Kidney epithelial cell (primary cell): ENCODE measurements around the gene SLC5A4. TPM values are rescaled to one million over a fixed set of nuclear protein-coding genes. Genes with fewer than 3 reads are reported as not detected.
"Not testable (repeated sequence)": the region's sequence is repeated elsewhere in the genome, so short reads cannot be mapped to it uniquely, and the experiment has no call there.

Source experiments
- DNase-seq: peaks from one replicate; pipeline ENCODE4 v3.0.0-alpha.2; 2010; ENCODE audit warnings: low read depth
- H3K27me3 ChIP-seq: 2 replicates; pipeline ENCODE4 v1.6.0; 2011; ENCODE audit warnings: low read length; ENCODE audit not compliant: control insufficient read depth, insufficient read depth
- H3K36me3 ChIP-seq: 2 replicates; pipeline ENCODE4 v1.5.1; 2011; ENCODE audit warnings: low read length; ENCODE audit not compliant: control insufficient read depth, insufficient read depth
- H3K4me3 ChIP-seq: 2 replicates; pipeline ENCODE4 v1.5.1; 2011; ENCODE audit warnings: low read depth, mild to moderate bottlenecking, control low read depth, low read length
- CTCF ChIP-seq: IDR thresholded peaks from 2 replicates; pipeline ENCODE4 v1.5.1; 2011; ENCODE audit warnings: mild to moderate bottlenecking, moderate library complexity, low read length, control low read depth, inconsistent platforms; ENCODE audit not compliant: insufficient read depth, poor library complexity, severe bottlenecking
- total RNA-seq: library from RNA; depleted of rRNA; stranded (reverse); fragments of >200 nt; gene quantifications from 2 replicates; pipeline ENCODE4 v1.2.3, GENCODE V29; 2015

Gene SLC5A4
- total RNA-seq: 0.79 TPM in 1 of 2 replicates, not detected in the other

- no peak for TF ChIP-seq CTCF
- DNase-seq: no peak
- Histone ChIP-seq H3K27me3 (no peaks in the 10 kb centered on the region), H3K36me3 (no peaks in the 10 kb centered on the region), H3K4me3 (no peak within 1 kb of the TSS)
Measured at GRCh38 chr22:32255217-32255616, at the start of gene SLC5A4. Gene SLC5A4, minus strand, starts transcription at chr22:32255347. Its CDS starts 18 bp downstream, at chr22:32255329.

- not testable (repeated sequence) for H3K36me3 ChIP-seq, H3K27me3 ChIP-seq, H3K4me3 ChIP-seq, DNase-seq
Measured at GRCh38 chr22:32293921-32294320, 38.8 kb upstream of the SLC5A4 start.

GRCh38 chr22:32286290-32286840, 31.2 kb upstream of the SLC5A4 start:
- no peak for TF ChIP-seq CTCF
- no peaks in the 10 kb centered on the region for H3K36me3 ChIP-seq
- H3K4me3 ChIP-seq: no peak overlapping the region
- no peak for DNase-seq
- peaks cover 2% of the 10 kb centered on the region for H3K27me3 ChIP-seq

- H3K27me3 ChIP-seq: peaks cover 2% of the 10 kb centered on the region
- peak; percentile 7 for DNase-seq
- no peak overlapping the region for H3K4me3 ChIP-seq
- no peak for TF ChIP-seq CTCF
- no peaks in the 10 kb centered on the region for H3K36me3 ChIP-seq
Measured at GRCh38 chr22:32281072-32281471, 25.9 kb upstream of the SLC5A4 start.

GRCh38 chr22:32275353-32275752, 20.2 kb upstream of the SLC5A4 start:
- not testable (repeated sequence) for H3K36me3 ChIP-seq, H3K4me3 ChIP-seq, DNase-seq, H3K27me3 ChIP-seq

- TF ChIP-seq CTCF: no peak
Measured at GRCh38 chr22:32271389-32271788, 16.2 kb upstream of the SLC5A4 start.

GRCh38 chr22:32270641-32271369, 15.7 kb upstream of the SLC5A4 start:
- no peaks in the 10 kb centered on the region for H3K36me3 ChIP-seq
- TF ChIP-seq CTCF: no peak
- H3K27me3 ChIP-seq: no peaks in the 10 kb centered on the region
- no peak overlapping the region for H3K4me3 ChIP-seq
- no peak for DNase-seq

More at GRCh38 chr22:32271389-32271788, 16.2 kb upstream of the SLC5A4 start:
- Histone ChIP-seq H3K36me3 (no peaks in the 10 kb centered on the region), H3K4me3 (no peak overlapping the region), H3K27me3 (no peaks in the 10 kb centered on the region)
- no peak for DNase-seq
